HFFc6 (cell line): ENCODE data around the gene SLC48A1. TPM values are rescaled to one million over a fixed set of nuclear protein-coding genes. Genes with fewer than 3 reads are reported as not detected.

Experiments
- DNase-seq: peaks from one replicate; pipeline ENCODE4 v3.0.0-alpha.2; 2018
- H3K27ac Mint-ChIP-seq: 2 replicates; pipeline ENCODE4 v1.8.0; 2020; ENCODE audit warnings: mild to moderate bottlenecking, mixed read lengths
- H3K27me3 Mint-ChIP-seq: 2 replicates; pipeline ENCODE4 v1.8.0; 2021; ENCODE audit warnings: mild to moderate bottlenecking, moderate library complexity, mixed read lengths; ENCODE audit not compliant: insufficient read depth
- H3K36me3 Mint-ChIP-seq: 2 replicates; pipeline ENCODE4 v1.8.0; 2021; ENCODE audit warnings: low read depth, mixed read lengths
- H3K4me1 Mint-ChIP-seq: 2 replicates; pipeline ENCODE4 v1.8.0; 2020; ENCODE audit warnings: low read depth, mixed read lengths
- H3K4me3 Mint-ChIP-seq: 2 replicates; pipeline ENCODE4 v1.8.0; 2020; ENCODE audit warnings: mild to moderate bottlenecking, moderate library complexity, mixed read lengths
- H3K9me3 Mint-ChIP-seq: 2 replicates; pipeline ENCODE4 v1.8.0; 2020; ENCODE audit warnings: mild to moderate bottlenecking, mixed read lengths
- CTCF ChIP-seq: fragments of 200-600 bp; sonication (generic); IDR thresholded peaks from 2 replicates; pipeline ENCODE4 v1.5.0; 2021; ENCODE audit warnings: antibody characterized with exemption, mild to moderate bottlenecking
- total RNA-seq, 6 experiments: library from RNA; stranded (reverse); fragmentation: NEBNext Ultra II Directional; extraction: Animal tissue kit (Norgen Biotek cat#: 25700); gene quantifications; 2 replicates in 1 of 6; 3 replicates in 5 of 6; pipeline ENCODE4 v1.2.3, GENCODE V29; 2021

Gene SLC48A1
- total RNA-seq, 6 experiments from 2014 or later, result 18.8 to 24.5 (median 21.0) TPM

GRCh38 chr12:47758834-47759690 lies 14.0 kb upstream of the SLC48A1 start, which contains the start of gene RAPGEF3:
TSS of gene RAPGEF3 (minus strand) at chr12:47758880. CDS start at chr12:47758556, 324 bp downstream.
- Mint-ChIP-seq H3K9me3 (no peaks in the 10 kb centered on the region), H3K4me1 (peaks cover 24% of the 10 kb centered on the region), H3K36me3 (no peaks in the 10 kb centered on the region), H3K27ac (peak within 1 kb of the TSS; percentile 76), H3K4me3 (peak within 1 kb of the TSS; percentile 80), H3K27me3 (peaks cover 3% of the 10 kb centered on the region)
- TF ChIP-seq CTCF, result peak; percentile 76
- DNase-seq, result peak; percentile 75

- Mint-ChIP-seq H3K9me3 (no peaks in the 10 kb centered on the region), H3K36me3 (no peaks in the 10 kb centered on the region), H3K4me1 (peaks cover 5% of the 10 kb centered on the region), H3K4me3 (no peak overlapping the region), H3K27ac (no peak overlapping the region), H3K27me3 (peaks cover 3% of the 10 kb centered on the region; the same call in 1 of the 2 replicates)
- DNase-seq, result no peak
- TF ChIP-seq CTCF, result no peak
These were observed 10.1 kb upstream of the SLC48A1 start for GRCh38 chr12:47762850-47763465.

- no peak for TF ChIP-seq CTCF
- Mint-ChIP-seq H3K27ac (no peak overlapping the region), H3K27me3 (peaks cover 3% of the 10 kb centered on the region; the same call in 1 of the 2 replicates), H3K4me1 (peaks cover 5% of the 10 kb centered on the region), H3K36me3 (no peaks in the 10 kb centered on the region), H3K9me3 (no peaks in the 10 kb centered on the region), H3K4me3 (no peak overlapping the region)
- DNase-seq, result no peak
These were observed 9.3 kb upstream of the SLC48A1 start for GRCh38 chr12:47763481-47764346.

GRCh38 chr12:47766502-47767215 lies 6.4 kb upstream of the SLC48A1 start:
- H3K4me1 Mint-ChIP-seq, result peaks cover 5% of the 10 kb centered on the region
- DNase-seq, result no peak
- no peaks in the 10 kb centered on the region for H3K9me3 Mint-ChIP-seq
- no peak overlapping the region for H3K4me3 Mint-ChIP-seq
- no peak overlapping the region for H3K27ac Mint-ChIP-seq
- peaks cover 3% of the 10 kb centered on the region; the same call in 1 of the 2 replicates for H3K27me3 Mint-ChIP-seq
- no peak for TF ChIP-seq CTCF
- H3K36me3 Mint-ChIP-seq, result no peaks in the 10 kb centered on the region
